K562 (cell line): Measurements from ENCODE around the gene HNRNPD. TPM values are rescaled to one million over a fixed set of nuclear protein-coding genes. Genes with fewer than 3 reads are reported as not detected.

Source experiments
- ATF7 ChIP-seq: fragments of 450-650 bp; IDR thresholded peaks from 2 replicates; pipeline ENCODE4 v1.7.1; 2014; ENCODE audit warnings: mild to moderate bottlenecking, moderate library complexity
- BMI1 ChIP-seq: fragments of 150-350 bp; IDR thresholded peaks from 2 replicates; pipeline ENCODE4 v1.6.1; 2014; ENCODE audit warnings: low read length
- CREM ChIP-seq: IDR thresholded peaks from 2 replicates; pipeline ENCODE4 v1.6.1; 2014; ENCODE audit warnings: antibody characterized with exemption, low read depth
- HDAC3 ChIP-seq: fragments of 450-650 bp; IDR thresholded peaks from 2 replicates; pipeline ENCODE4 v1.6.1; 2018; ENCODE audit warnings: borderline replicate concordance, mild to moderate bottlenecking, moderate library complexity; ENCODE audit not compliant: partially characterized antibody
- HDAC6 ChIP-seq: IDR thresholded peaks from 2 replicates; pipeline ENCODE4 v1.6.1; 2012; ENCODE audit warnings: low read depth, mild to moderate bottlenecking, control low read depth, inconsistent platforms, low read length, moderate library complexity
- L3MBTL2 ChIP-seq: fragments of 450-650 bp; IDR thresholded peaks from 2 replicates; pipeline ENCODE4 v1.6.1; 2016; ENCODE audit warnings: mild to moderate bottlenecking, moderate library complexity
- MED1 ChIP-seq: sonication (generic); formaldehyde crosslinking; IDR thresholded peaks from 2 replicates; pipeline ENCODE4 v1.8.1; 2023; ENCODE audit warnings: missing genetic modification reagents, borderline replicate concordance
- RBBP5 ChIP-seq: fragments of 200-600 bp; sonication (generic); IDR thresholded peaks from 2 replicates; pipeline ENCODE4 v1.6.1; 2012; ENCODE audit warnings: borderline replicate concordance, mild to moderate bottlenecking, low read length, control low read depth, inconsistent platforms; ENCODE audit not compliant: insufficient read depth, poor library complexity, severe bottlenecking
- RFX5 ChIP-seq: IDR thresholded peaks from 2 replicates; pipeline ENCODE4 v1.6.1; 2011; ENCODE audit warnings: low read depth, mild to moderate bottlenecking, improper control_type of control experiment, low read length
- SMARCE1 ChIP-seq: fragments of 450-650 bp; IDR thresholded peaks from 2 replicates; pipeline ENCODE4 v1.7.1; 2016; ENCODE audit warnings: mild to moderate bottlenecking
- ZNF584 ChIP-seq: fragments of 200-800 bp; sonication (Bioruptor generic); IDR thresholded peaks from 2 replicates; pipeline ENCODE4 v1.6.1; 2016; ENCODE audit warnings: low read depth, mild to moderate bottlenecking, missing genetic modification characterization, missing compliant biosample characterization
- ZSCAN29 ChIP-seq: fragments of 450-650 bp; IDR thresholded peaks from 2 replicates; pipeline ENCODE4 v1.6.1; 2017
- polyA plus RNA-seq, 8 experiments: library from polyadenylated mRNA; depleted of rRNA in 4 of 8; stranded (reverse) in 5 of 8; unstranded in 3 of 8; fragments of >200 nt; fragmentation: Nextera tagmentation in 2 of 8; fragmentation: Illumina TruSeq in 1 of 8; extraction: Ambion mirVana in 2 of 8; extraction: Trizol in 1 of 8; gene quantifications; 2 replicates each; pipeline versions ENCODE4 v1.2.1 to v1.2.3, GENCODE V29; 2011 to 2014; ENCODE audit warnings: inconsistent platforms in 1 of 8, missing spikeins in 1 of 8
- total RNA-seq, 7 experiments: library from RNA; depleted of rRNA in 6 of 7; stranded (reverse); fragments of >200 nt in 6 of 7; fragmentation: Illumina TruSeq in 2 of 7; extraction: Trizol in 2 of 7; gene quantifications; 2 replicates each; pipeline versions ENCODE4 v1.2.1 to v1.2.3, GENCODE V29; 2011 to 2021; ENCODE audit warnings: low replicate concordance in 1 of 7
- TF ChIP-seq, protein P1 (sequence below): fragments of 450-650 bp; IDR thresholded peaks from 2 replicates; pipeline ENCODE4 v1.6.1; 2016; ENCODE audit warnings: low read depth
- TF ChIP-seq, protein P2 (sequence below): fragments of 450-650 bp; IDR thresholded peaks from 2 replicates; pipeline ENCODE4 v1.6.1; 2018; ENCODE audit not compliant: partially characterized antibody
- TF ChIP-seq, protein P3 (sequence below): fragments of 250-450 bp; sonication (Bioruptor Pico); IDR thresholded peaks from 2 replicates; pipeline ENCODE4 v1.8.0; 2021; ENCODE audit warnings: borderline replicate concordance, mild to moderate bottlenecking, moderate library complexity; ENCODE audit not compliant: poor library complexity, severe bottlenecking

Gene HNRNPD
- total and polyA plus RNA-seq, 9 of the 15 experiments (the other 6 are each of a cell fraction or from before 2014, with no cell fraction given): 92.4 to 955 (median 160) TPM

DNA sequence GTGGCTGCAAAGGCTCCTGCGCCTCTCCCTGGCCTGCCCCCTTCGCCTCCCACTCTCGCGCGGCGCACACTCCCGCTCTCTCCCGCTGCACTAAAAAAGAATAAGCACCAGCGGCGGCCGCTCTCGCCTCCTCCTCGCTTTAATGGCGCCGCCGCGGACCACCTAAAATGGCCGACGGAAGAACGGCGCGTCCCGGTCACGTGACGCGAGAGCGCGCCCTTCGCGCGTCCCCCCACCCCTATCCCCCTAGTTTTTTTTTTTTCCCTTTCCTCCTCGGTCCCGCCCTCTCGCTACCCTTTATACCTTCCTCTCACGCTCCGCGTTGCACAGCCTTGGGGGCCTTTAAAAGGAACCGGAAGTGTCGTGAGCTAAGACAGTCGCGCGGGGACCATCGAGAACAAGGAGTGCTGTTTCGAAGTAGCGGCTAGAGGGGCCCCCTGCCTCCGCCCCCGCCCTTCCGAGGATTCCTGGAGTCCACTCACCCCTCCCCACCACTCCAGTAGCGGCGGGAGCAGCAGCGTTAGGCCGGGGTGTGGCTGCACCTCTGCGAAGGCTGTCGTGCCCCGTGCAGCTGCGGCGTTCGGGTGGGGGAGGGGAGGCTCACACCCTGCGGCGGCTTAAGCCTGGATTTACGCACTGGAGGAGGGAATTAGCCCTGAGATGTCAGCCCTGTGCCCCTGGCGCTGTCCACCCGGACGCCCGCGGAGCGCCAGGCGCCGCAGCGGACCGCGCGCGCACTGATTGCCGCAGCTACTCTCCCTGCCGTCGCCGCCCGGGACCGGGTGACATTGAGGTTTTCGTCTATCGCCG, at the start of gene HNRNPD (continued):
- TF ChIP-seq, protein P1, sequence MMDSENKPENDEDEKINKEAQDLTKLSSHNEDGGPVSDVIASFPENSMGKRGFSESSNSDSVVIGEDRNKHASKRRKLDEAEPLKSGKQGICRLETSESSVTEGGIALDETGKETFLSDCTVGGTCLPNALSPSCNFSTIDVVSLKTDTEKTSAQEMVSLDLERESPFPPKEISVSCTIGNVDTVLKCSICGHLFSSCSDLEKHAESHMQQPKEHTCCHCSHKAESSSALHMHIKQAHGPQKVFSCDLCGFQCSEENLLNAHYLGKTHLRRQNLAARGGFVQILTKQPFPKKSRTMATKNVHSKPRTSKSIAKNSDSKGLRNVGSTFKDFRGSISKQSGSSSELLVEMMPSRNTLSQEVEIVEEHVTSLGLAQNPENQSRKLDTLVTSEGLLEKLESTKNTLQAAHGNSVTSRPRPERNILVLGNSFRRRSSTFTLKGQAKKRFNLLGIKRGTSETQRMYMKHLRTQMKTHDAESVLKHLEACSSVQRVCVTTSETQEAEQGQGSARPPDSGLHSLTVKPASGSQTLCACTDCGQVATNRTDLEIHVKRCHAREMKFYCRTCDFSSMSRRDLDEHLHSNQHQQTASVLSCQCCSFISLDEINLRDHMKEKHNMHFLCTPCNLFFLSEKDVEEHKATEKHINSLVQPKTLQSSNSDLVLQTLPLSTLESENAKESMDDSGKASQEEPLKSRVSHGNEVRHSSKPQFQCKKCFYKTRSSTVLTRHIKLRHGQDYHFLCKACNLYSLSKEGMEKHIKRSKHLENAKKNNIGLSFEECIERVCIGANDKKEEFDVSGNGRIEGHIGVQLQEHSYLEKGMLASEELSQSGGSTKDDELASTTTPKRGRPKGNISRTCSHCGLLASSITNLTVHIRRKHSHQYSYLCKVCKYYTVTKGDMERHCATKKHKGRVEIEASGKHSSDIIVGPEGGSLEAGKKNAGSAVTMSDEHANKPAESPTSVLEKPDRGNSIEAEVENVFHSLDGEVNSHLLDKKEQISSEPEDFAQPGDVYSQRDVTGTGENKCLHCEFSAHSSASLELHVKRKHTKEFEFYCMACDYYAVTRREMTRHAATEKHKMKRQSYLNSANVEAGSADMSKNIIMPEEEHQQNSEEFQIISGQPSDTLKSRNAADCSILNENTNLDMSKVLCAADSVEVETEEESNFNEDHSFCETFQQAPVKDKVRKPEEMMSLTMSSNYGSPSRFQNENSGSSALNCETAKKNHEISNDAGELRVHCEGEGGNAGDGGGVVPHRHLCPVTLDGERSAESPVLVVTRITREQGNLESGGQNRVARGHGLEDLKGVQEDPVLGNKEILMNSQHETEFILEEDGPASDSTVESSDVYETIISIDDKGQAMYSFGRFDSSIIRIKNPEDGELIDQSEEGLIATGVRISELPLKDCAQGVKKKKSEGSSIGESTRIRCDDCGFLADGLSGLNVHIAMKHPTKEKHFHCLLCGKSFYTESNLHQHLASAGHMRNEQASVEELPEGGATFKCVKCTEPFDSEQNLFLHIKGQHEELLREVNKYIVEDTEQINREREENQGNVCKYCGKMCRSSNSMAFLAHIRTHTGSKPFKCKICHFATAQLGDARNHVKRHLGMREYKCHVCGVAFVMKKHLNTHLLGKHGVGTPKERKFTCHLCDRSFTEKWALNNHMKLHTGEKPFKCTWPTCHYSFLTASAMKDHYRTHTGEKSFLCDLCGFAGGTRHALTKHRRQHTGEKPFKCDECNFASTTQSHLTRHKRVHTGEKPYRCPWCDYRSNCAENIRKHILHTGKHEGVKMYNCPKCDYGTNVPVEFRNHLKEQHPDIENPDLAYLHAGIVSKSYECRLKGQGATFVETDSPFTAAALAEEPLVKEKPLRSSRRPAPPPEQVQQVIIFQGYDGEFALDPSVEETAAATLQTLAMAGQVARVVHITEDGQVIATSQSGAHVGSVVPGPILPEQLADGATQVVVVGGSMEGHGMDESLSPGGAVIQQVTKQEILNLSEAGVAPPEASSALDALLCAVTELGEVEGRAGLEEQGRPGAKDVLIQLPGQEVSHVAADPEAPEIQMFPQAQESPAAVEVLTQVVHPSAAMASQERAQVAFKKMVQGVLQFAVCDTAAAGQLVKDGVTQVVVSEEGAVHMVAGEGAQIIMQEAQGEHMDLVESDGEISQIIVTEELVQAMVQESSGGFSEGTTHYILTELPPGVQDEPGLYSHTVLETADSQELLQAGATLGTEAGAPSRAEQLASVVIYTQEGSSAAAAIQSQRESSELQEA: no peak
- TF ChIP-seq MED1 (CRISPR knock-in tag) (no peak), L3MBTL2 (peak; percentile 88), SMARCE1 (peak; percentile 14; the same call in 1 of the 2 replicates), BMI1 (no peak), CREM (peak; percentile 85), HDAC6 (no peak), HDAC3 (no peak), ZNF584 (CRISPR knock-in tag) (no peak), ZSCAN29 (0 out of 2 replicates have a peak, but pooled peaks have one; percentile 23), RBBP5 (peak; percentile 83), ATF7 (peak; percentile 82), RFX5 (0 out of 2 replicates have a peak, but pooled peaks have one; percentile 52)
- TF ChIP-seq, protein P2, sequence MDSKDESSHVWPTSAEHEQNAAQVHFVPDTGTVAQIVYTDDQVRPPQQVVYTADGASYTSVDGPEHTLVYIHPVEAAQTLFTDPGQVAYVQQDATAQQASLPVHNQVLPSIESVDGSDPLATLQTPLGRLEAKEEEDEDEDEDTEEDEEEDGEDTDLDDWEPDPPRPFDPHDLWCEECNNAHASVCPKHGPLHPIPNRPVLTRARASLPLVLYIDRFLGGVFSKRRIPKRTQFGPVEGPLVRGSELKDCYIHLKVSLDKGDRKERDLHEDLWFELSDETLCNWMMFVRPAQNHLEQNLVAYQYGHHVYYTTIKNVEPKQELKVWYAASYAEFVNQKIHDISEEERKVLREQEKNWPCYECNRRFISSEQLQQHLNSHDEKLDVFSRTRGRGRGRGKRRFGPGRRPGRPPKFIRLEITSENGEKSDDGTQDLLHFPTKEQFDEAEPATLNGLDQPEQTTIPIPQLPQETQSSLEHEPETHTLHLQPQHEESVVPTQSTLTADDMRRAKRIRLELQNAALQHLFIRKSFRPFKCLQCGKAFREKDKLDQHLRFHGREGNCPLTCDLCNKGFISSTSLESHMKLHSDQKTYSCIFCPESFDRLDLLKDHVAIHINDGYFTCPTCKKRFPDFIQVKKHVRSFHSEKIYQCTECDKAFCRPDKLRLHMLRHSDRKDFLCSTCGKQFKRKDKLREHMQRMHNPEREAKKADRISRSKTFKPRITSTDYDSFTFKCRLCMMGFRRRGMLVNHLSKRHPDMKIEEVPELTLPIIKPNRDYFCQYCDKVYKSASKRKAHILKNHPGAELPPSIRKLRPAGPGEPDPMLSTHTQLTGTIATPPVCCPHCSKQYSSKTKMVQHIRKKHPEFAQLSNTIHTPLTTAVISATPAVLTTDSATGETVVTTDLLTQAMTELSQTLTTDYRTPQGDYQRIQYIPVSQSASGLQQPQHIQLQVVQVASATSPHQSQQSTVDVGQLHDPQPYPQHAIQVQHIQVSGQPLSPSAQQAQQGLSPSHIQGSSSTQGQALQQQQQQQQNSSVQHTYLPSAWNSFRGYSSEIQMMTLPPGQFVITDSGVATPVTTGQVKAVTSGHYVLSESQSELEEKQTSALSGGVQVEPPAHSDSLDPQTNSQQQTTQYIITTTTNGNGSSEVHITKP: peak; percentile 70
- TF ChIP-seq, protein P3, sequence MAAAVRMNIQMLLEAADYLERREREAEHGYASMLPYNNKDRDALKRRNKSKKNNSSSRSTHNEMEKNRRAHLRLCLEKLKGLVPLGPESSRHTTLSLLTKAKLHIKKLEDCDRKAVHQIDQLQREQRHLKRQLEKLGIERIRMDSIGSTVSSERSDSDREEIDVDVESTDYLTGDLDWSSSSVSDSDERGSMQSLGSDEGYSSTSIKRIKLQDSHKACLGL (CRISPR knock-in tag): no peak
